Heart left ventricle (tissue), 16 donors: ENCODE results near the gene EEF1E1. TPM values are rescaled to one million over a fixed set of nuclear protein-coding genes. Genes with fewer than 3 reads are reported as not detected.

Experiments used
- ATAC-seq, 4 donors: fragments of 200-7000 bp; cut with Tn5 transposase; one replicate each; pipeline ENCODE4 v1.9.1; 2020 to 2022; ENCODE audit warnings: moderate library complexity in 4 of 4, mild to moderate bottlenecking in 3 of 4, moderate number of reproducible peaks in 1 of 4
- DNase-seq, 5 donors: peaks; one replicate each; pipeline ENCODE4 v3.0.0-alpha.2; 2020
- H3K27ac ChIP-seq, 12 donors: fragments of 200-600 bp; sonication (generic) in 4 of 12; one replicate each; pipeline versions ENCODE4 v1.5.0 to v1.8.0; 2016 to 2022; ENCODE audit warnings: mild to moderate bottlenecking in 2 of 12
- H3K27me3 ChIP-seq, 9 donors: fragments of 200-600 bp; sonication (generic) in 2 of 9; one replicate each; pipeline versions ENCODE4 v1.5.1 to v1.8.0; 2016 to 2022; ENCODE audit warnings: mild to moderate bottlenecking in 3 of 9
- H3K36me3 ChIP-seq, 9 donors: fragments of 200-600 bp; sonication (generic) in 2 of 9; one replicate each; pipeline versions ENCODE4 v1.5.0 to v1.8.0; 2018 to 2022; ENCODE audit warnings: mild to moderate bottlenecking in 2 of 9
- H3K4me1 ChIP-seq, 12 donors: fragments of 200-600 bp; sonication (generic) in 4 of 12; one replicate each; pipeline versions ENCODE4 v1.5.0 to v1.8.0; 2016 to 2022; ENCODE audit warnings: mild to moderate bottlenecking in 3 of 12
- H3K4me3 ChIP-seq, 12 donors: fragments of 200-600 bp; sonication (generic) in 4 of 12; one replicate each; pipeline versions ENCODE4 v1.5.0 to v1.8.0; 2017 to 2022; ENCODE audit warnings: mild to moderate bottlenecking in 9 of 12, moderate library complexity in 4 of 12
- H3K9me3 ChIP-seq, 12 donors: fragments of 200-600 bp; sonication (generic) in 4 of 12; one replicate each; pipeline versions ENCODE4 v1.5.0 to v1.8.0; 2016 to 2022; ENCODE audit warnings: mild to moderate bottlenecking in 1 of 12
- CTCF ChIP-seq, 12 donors: fragments of 200-600 bp; sonication (generic) in 4 of 12; IDR thresholded peaks; one replicate each; pipeline versions ENCODE4 v1.5.0 to v1.8.0; 2018 to 2022; ENCODE audit warnings: antibody characterized with exemption in 12 of 12, mild to moderate bottlenecking in 5 of 12
- POLR2A ChIP-seq, 2 donors: fragments of 450-650 bp; IDR thresholded peaks; one replicate each; pipeline ENCODE4 v1.6.1; 2017; ENCODE audit warnings: antibody characterized with exemption in 2 of 2, mild to moderate bottlenecking in 2 of 2, moderate library complexity in 2 of 2
- WGBS, 4 donors: extraction: QIAGEN DNeasy Blood & Tissue Kit in 2 of 4; methylation state at CpG; one replicate each; pipeline versions ENCODE4 v1.1.5 to v1.1.7; 2013 to 2018; 5-methylcytosine and 5-hydroxymethylcytosine counted together
- intact Hi-C, 10 donors: fragments of 100-400 bp; cut with DNase I; formaldehyde crosslinking; loops; one replicate each; pipeline versions ENCODE4 v1.11.1 to v1.14.2; 2022
- long read RNA-seq, 3 donors: library from polyadenylated mRNA; unstranded; transcript quantifications; one replicate each; pipeline ENCODE4 v2.0.0, GENCODE V29; 2020 to 2021
- polyA plus RNA-seq, 2 donors: library from polyadenylated mRNA; stranded (reverse); fragments of 200-250 nt; gene quantifications; one replicate each; pipeline ENCODE4 v1.2.3, GENCODE V29; 2013
- total RNA-seq, 9 donors: library from RNA; depleted of rRNA in 2 of 9; stranded (reverse); fragments of >200 nt in 2 of 9; fragmentation: NEBNext Ultra II Directional in 3 of 9; extraction: Animal tissue kit (Norgen Biotek cat#: 25700) in 3 of 9; gene quantifications; one replicate each; pipeline versions ENCODE4 v1.1.0 to v1.2.4, GENCODE V29; 2016 to 2023
- donor health status: ischemic (EF 13 %, LVEDD 7.1; RV severe dilation, severe dysfunction).
- donor health status: healthy with polysubstance abuse.
- donor health status: DM: no; HTN: yes; CAD: no.
- donor health status: DM: no; HTN: no; CAD: no.
- donor health status: ischemic (EF 25% LVEDD 6.9; RV normal size, moderate dysfunction).
- donor health status: ischemic (EF 25% LVEDD 5.7; RV mildly dilated, moderate dysfunction).
- donor health status: healthy.
- donor health status: DM: yes; HTN: yes; CAD: no.
- donor health status: ischemic (EF 35%, LVEDD 5.7; RV mildly dilated, moderate dysfunction).
- donor health status: nonischemic (EF 11% LVEDD 7.7; RV severe dilation, severe dysfunction).
- donor health status: DM: yes; HTN: yes; CAD: no.
- donor health status: PGD.
- donor health status: ischemic (EF 29% LVEDD 5.4; RV normal size, mild dysfunction).
- donor health status: nonischemic (EF 23%, LVEDD 6.1; RV moderate dilation, normal function).

The EEF1E1 gene
- total RNA-seq (10 to 100 TPM; 10.3 to 22.2 (median 14.3) TPM), polyA plus RNA-seq (10 to 100 TPM; 19.0 to 50.1 TPM)
- long read RNA-seq, donor 1, transcript EEF1E1-201 (4 exons, 1,077 nt): major isoform, 8 of 13 reads
- long read RNA-seq, donor 1, partial matches to known transcripts: 2 of 13 reads
- long read RNA-seq, donor 1, other reads (novel, unspliced or antisense): 0 of 13 reads
- long read RNA-seq, donor 2, transcript EEF1E1-201 (4 exons, 1,077 nt): major isoform, 29 of 33 reads
- long read RNA-seq, donor 2, partial matches to known transcripts: 2 of 33 reads
- long read RNA-seq, donor 2, other reads (novel, unspliced or antisense): 2 of 33 reads
- long read RNA-seq, donor 3, transcript EEF1E1-201 (4 exons, 1,077 nt): major isoform, 9 of 11 reads
- long read RNA-seq, donor 3, partial matches to known transcripts: 1 of 11 reads
- long read RNA-seq, donor 3, other reads (novel, unspliced or antisense): 0 of 11 reads

- 1 to 2% (median 1%) methylated on average over 36 to 43 of the region's 43 CpGs for WGBS, 4 donors
These were observed at the start of gene EEF1E1 for GRCh38 chr6:8102122-8102958. Gene EEF1E1, minus strand, starts transcription at chr6:8102548. Its CDS starts 27 bp downstream, at chr6:8102521.

GRCh38 chr6:8149350-8149749 is 47.0 kb upstream of the EEF1E1 start:
- intact Hi-C loops: no loop called here
- no peaks in the 10 kb centered on the region for H3K36me3 ChIP-seq
- no peaks in the 10 kb centered on the region for H3K4me1 ChIP-seq
- TF ChIP-seq POLR2A (IDR thresholded peaks at IDR 0.05) (no peak), CTCF (IDR thresholded peaks at IDR 0.05) (no peak)
- no peak overlapping the region for H3K4me3 ChIP-seq
- WGBS, 4 donors: 94 to 100% (median 97%) methylated on average over 1 of the region's 1 CpG
- DNase-seq: no peak
- peaks cover 0 to 7% (median 0%) of the 10 kb centered on the region in 9 donors for H3K27me3 ChIP-seq
- no peaks in the 10 kb centered on the region for H3K9me3 ChIP-seq
- ATAC-seq: no peak
- H3K27ac ChIP-seq: no peak overlapping the region

More at GRCh38 chr6:8102122-8102958, at the start of gene EEF1E1:
- Histone ChIP-seq H3K4me1 (peaks cover 3 to 21% (median 9%) of the 10 kb centered on the region in 12 donors), H3K36me3 (peaks cover 0 to 5% (median 0%) of the 10 kb centered on the region in 9 donors), H3K4me3 (peak within 1 kb of the TSS; percentile 77 to 98 (median 90)), H3K27me3 (peaks cover 0 to 12% (median 0%) of the 10 kb centered on the region in 9 donors), H3K27ac (peak within 1 kb of the TSS in 8 of 12 donors; percentile 31 to 66 (median 60)), H3K9me3 (no peaks in the 10 kb centered on the region)
- peak; percentile 94 to 96 (median 94) for DNase-seq
- intact Hi-C loops: loop anchor here in 1 of 10 donors (1.0 kb wide), 1 partner anchor 38 kb away; the partner anchor contains the start of gene BLOC1S5
- TF ChIP-seq CTCF (IDR thresholded peaks at IDR 0.05) (peak in 1 of 12 donors; percentile 25), POLR2A (IDR thresholded peaks at IDR 0.05) (no peak)
- ATAC-seq: peak; percentile 100

GRCh38 chr6:8143945-8144344 is 41.6 kb upstream of the EEF1E1 start:
- intact Hi-C loops: no loop called here
- Histone ChIP-seq H3K27ac (no peak overlapping the region), H3K27me3 (peaks cover 0 to 5% (median 0%) of the 10 kb centered on the region in 9 donors), H3K36me3 (no peaks in the 10 kb centered on the region), H3K4me3 (no peak overlapping the region), H3K9me3 (no peaks in the 10 kb centered on the region), H3K4me1 (no peaks in the 10 kb centered on the region)
- no peak for TF ChIP-seq POLR2A (IDR thresholded peaks at IDR 0.05)
- no peak for TF ChIP-seq CTCF (IDR thresholded peaks at IDR 0.05)
- ATAC-seq: no peak
- no peak for DNase-seq
- WGBS, 4 donors: 89 to 94% (median 90%) methylated on average over 2 of the region's 2 CpGs

GRCh38 chr6:8139451-8139850 is 37.1 kb upstream of the EEF1E1 start:
- H3K27me3 ChIP-seq: peaks cover 0 to 24% (median 5%) of the 10 kb centered on the region in 9 donors
- 87 to 96% (median 90%) methylated on average over 7 of the region's 7 CpGs for WGBS, 4 donors
- no peaks in the 10 kb centered on the region for H3K36me3 ChIP-seq
- TF ChIP-seq CTCF (IDR thresholded peaks at IDR 0.05) (no peak), POLR2A (IDR thresholded peaks at IDR 0.05) (no peak)
- H3K4me3 ChIP-seq: no peak overlapping the region
- intact Hi-C loops: no loop called here
- ATAC-seq (no peak), DNase-seq (no peak)
- H3K9me3 ChIP-seq: no peaks in the 10 kb centered on the region
- no peaks in the 10 kb centered on the region for H3K4me1 ChIP-seq
- H3K27ac ChIP-seq: no peak overlapping the region
